GM12878 (cell line): Measurements from ENCODE around the gene ZC3H8. TPM values are rescaled to one million over a fixed set of nuclear protein-coding genes. Genes with fewer than 3 reads are reported as not detected.

Experiments used
- ATAC-seq: fragments of 200-7000 bp; cut with Tn5 transposase; 3 replicates; pipeline ENCODE4 v1.9.1; 2020; ENCODE audit warnings: mild to moderate bottlenecking, moderate library complexity
- BruUV-seq: library from RNA; stranded (reverse); fragments of 400-500 nt; replicated peaks from 2 replicates; lab custom pipeline; 2021; lab: Mats Ljungman, UMichigan
- CTCF ChIA-PET: fragments of 300-600 bp; sonication (Branson Sonifier 250); formaldehyde crosslinking; extraction: SDS; loops from one replicate; lab custom pipeline; 2021; ENCODE audit warnings: inconsistent platforms; lab: Yijun Ruan, JAX
- POLR2A ChIA-PET: fragments of 350-600 bp; formaldehyde crosslinking; extraction: SDS; loops from one replicate; lab custom pipeline; 2021; ENCODE audit warnings: inconsistent platforms; lab: Charles Lee
- RAD21 ChIA-PET: fragments of 300-600 bp; sonication (Branson Sonifier 250); formaldehyde crosslinking; loops from one replicate; lab custom pipeline; 2023; ENCODE audit warnings: antibody characterized with exemption; ENCODE audit not compliant: unreplicated experiment; lab: Charles Lee
- SMC1A ChIA-PET: fragments of 300-600 bp; sonication (Branson Sonifier 250); formaldehyde crosslinking; loops from one replicate; lab custom pipeline; 2023; ENCODE audit not compliant: unreplicated experiment, uncharacterized antibody; lab: Charles Lee
- DNase-seq: peaks from one replicate; pipeline ENCODE4 v3.0.0-alpha.2; 2011; ENCODE audit warnings: low read depth, low spot score
- FAIRE-seq: peaks from 3 replicates; lab custom pipeline; 2011; peaks lifted over from hg19 to GRCh38; lab: Jason Lieb, UNC
- H2AFZ ChIP-seq: 2 replicates; pipeline ENCODE4 v1.6.0; 2011; ENCODE audit warnings: low read depth, low read length, control low read depth; ENCODE audit not compliant: control insufficient read depth
- H3K27ac ChIP-seq: 2 replicates; pipeline ENCODE4 v1.5.1; 2011; ENCODE audit warnings: control low read depth; ENCODE audit not compliant: control insufficient read depth, insufficient read depth
- H3K27me3 ChIP-seq, 2 experiments: replicated peaks in 1 of 2; 2 replicates each; pipeline versions ENCODE4 v1.6.0 to v1.6.1; 2011; ENCODE audit warnings: low read length in 1 of 2; ENCODE audit not compliant: control insufficient read depth in 2 of 2, insufficient read depth in 2 of 2
- H3K36me3 ChIP-seq, 2 experiments: 2 replicates each; pipeline ENCODE4 v1.5.1; 2011; ENCODE audit warnings: low read length in 1 of 2; ENCODE audit not compliant: control insufficient read depth in 2 of 2, insufficient read depth in 2 of 2
- H3K4me1 ChIP-seq: 2 replicates; pipeline ENCODE4 v1.6.1; 2011; ENCODE audit warnings: mild to moderate bottlenecking, low read length, moderate library complexity, mixed read lengths; ENCODE audit not compliant: control insufficient read depth, insufficient read depth
- H3K4me2 ChIP-seq: 2 replicates; pipeline ENCODE4 v1.6.0; 2011; ENCODE audit warnings: control low read depth; ENCODE audit not compliant: control insufficient read depth, insufficient read depth
- H3K4me3 ChIP-seq: fragments of 200-600 bp; sonication (generic); 2 replicates; pipeline ENCODE4 v1.5.1; 2016
- H3K79me2 ChIP-seq: 2 replicates; pipeline ENCODE4 v1.6.0; 2011; ENCODE audit warnings: low read length; ENCODE audit not compliant: control insufficient read depth, insufficient read depth
- H3K9ac ChIP-seq: 2 replicates; pipeline ENCODE4 v1.8.0; 2011; ENCODE audit warnings: low read length, control low read depth, mixed read lengths; ENCODE audit not compliant: control insufficient read depth, insufficient read depth
- H3K9me3 ChIP-seq: replicated peaks from 3 replicates; pipeline ENCODE4 v1.5.1; 2011; ENCODE audit warnings: mild to moderate bottlenecking, low read length; ENCODE audit not compliant: control insufficient read depth, insufficient read depth
- H4K20me1 ChIP-seq: 2 replicates; pipeline ENCODE4 v1.6.0; 2011; ENCODE audit not compliant: control insufficient read depth, insufficient read depth
- ATF2 ChIP-seq: IDR thresholded peaks from 2 replicates; pipeline ENCODE4 v1.6.1; 2012; ENCODE audit warnings: low read length, inconsistent platforms
- CHD2 ChIP-seq: IDR thresholded peaks from 2 replicates; pipeline ENCODE4 v1.6.1; 2011; ENCODE audit warnings: low read depth, low read length, improper control_type of control experiment, borderline replicate concordance
- CTCF ChIP-seq, 3 experiments: IDR thresholded peaks in 2 of 3; conservative IDR thresholded peaks in 1 of 3; 2 replicates each; pipeline ENCODE4 v1.5.1; 2011; ENCODE audit warnings: low read depth in 3 of 3, low read length in 3 of 3, mild to moderate bottlenecking in 3 of 3, control low read depth in 2 of 3, moderate library complexity in 2 of 3, inconsistent platforms in 1 of 3, mixed read lengths in 1 of 3; ENCODE audit not compliant: control insufficient read depth in 2 of 3, insufficient read depth in 1 of 3; ENCODE audit errors: extremely low read depth in 1 of 3
- EGR1 ChIP-seq, 2 experiments: IDR thresholded peaks; 1 replicate in 1 of 2; 2 replicates in 1 of 2; pipeline ENCODE4 v1.6.1; 2011 to 2012; ENCODE audit warnings: low read depth in 2 of 2, low read length in 2 of 2, borderline replicate concordance in 1 of 2, mild to moderate bottlenecking in 1 of 2, moderate library complexity in 1 of 2
- FOXK2 ChIP-seq: fragments of 450-650 bp; IDR thresholded peaks from 2 replicates; pipeline ENCODE4 v1.6.1; 2017; ENCODE audit warnings: mild to moderate bottlenecking, moderate library complexity
- NFIC ChIP-seq: IDR thresholded peaks from 2 replicates; pipeline ENCODE4 v1.6.1; 2012; ENCODE audit warnings: low read depth, mild to moderate bottlenecking, inconsistent platforms, low read length, moderate library complexity
- NRF1 ChIP-seq: conservative IDR thresholded peaks from 2 replicates; pipeline ENCODE4 v1.6.1; 2011; ENCODE audit warnings: mild to moderate bottlenecking, low read depth, low read length, improper control_type of control experiment
- PML ChIP-seq: IDR thresholded peaks from 2 replicates; pipeline ENCODE4 v1.6.1; 2012; ENCODE audit warnings: low read length, inconsistent platforms
- POLR2AphosphoS2 ChIP-seq: IDR thresholded peaks from 2 replicates; pipeline ENCODE4 v1.6.1; 2011; ENCODE audit warnings: low read depth, mild to moderate bottlenecking, low read length, improper control_type of control experiment, moderate library complexity
- POLR2AphosphoS5 ChIP-seq: IDR thresholded peaks from 2 replicates; pipeline ENCODE4 v1.6.1; 2011; ENCODE audit warnings: mild to moderate bottlenecking, low read length, inconsistent platforms
- RBBP5 ChIP-seq: fragments of 200-600 bp; sonication (generic); conservative IDR thresholded peaks from 2 replicates; pipeline ENCODE4 v1.6.1; 2016
- SIN3A ChIP-seq: IDR thresholded peaks from 2 replicates; pipeline ENCODE4 v1.6.1; 2012; ENCODE audit warnings: low read depth, low read length, improper control_type of control experiment
- SPI1 ChIP-seq: IDR thresholded peaks from 2 replicates; pipeline ENCODE4 v1.6.1; 2011; ENCODE audit warnings: low read depth, mild to moderate bottlenecking, low read length, moderate library complexity, borderline replicate concordance; ENCODE audit not compliant: insufficient read depth
- TARDBP ChIP-seq: IDR thresholded peaks from 2 replicates; pipeline ENCODE4 v1.6.1; 2016; ENCODE audit warnings: borderline replicate concordance
- ZNF217 ChIP-seq: fragments of 450-650 bp; IDR thresholded peaks from 2 replicates; pipeline ENCODE4 v1.6.1; 2017; ENCODE audit warnings: antibody characterized with exemption, mild to moderate bottlenecking
- ZNF274 ChIP-seq: IDR thresholded peaks from one replicate; pipeline ENCODE4 v1.8.0; 2011; ENCODE audit not compliant: insufficient read length, insufficient read depth
- ZNF622 ChIP-seq: fragments of 450-650 bp; IDR thresholded peaks from 2 replicates; pipeline ENCODE4 v1.6.1; 2017; ENCODE audit warnings: mild to moderate bottlenecking, inconsistent platforms
- WGBS: methylation state at CpG from one replicate; pipeline ENCODE4 v1.1.6; 2016; ENCODE audit warnings: low lambda C conversion rate; ENCODE audit not compliant: insufficient replicate concordance, insufficient coverage; ENCODE audit errors: missing lambda C conversion rate; 5-methylcytosine and 5-hydroxymethylcytosine counted together
- in situ Hi-C: fragments of 300-500 bp; cut with MboI; formaldehyde crosslinking; loops from 9 replicates; pipeline ENCODE4 v1.14.3; 2018; ENCODE audit warnings: mixed read lengths
- intact Hi-C: fragments of 100-400 bp; cut with micrococcal nuclease; formaldehyde crosslinking; loops from one replicate; pipeline ENCODE4 v1.14.2; 2022; ENCODE audit not compliant: unreplicated experiment
- polyA plus RNA-seq, 11 experiments: library from polyadenylated mRNA; depleted of rRNA in 4 of 11; unstranded in 6 of 11; stranded (reverse) in 5 of 11; fragments of >200 nt; fragmentation: Nextera tagmentation in 4 of 11; fragmentation: Illumina TruSeq in 1 of 11; extraction: Ambion mirVana in 4 of 11; extraction: Trizol in 1 of 11; gene quantifications; 1 replicate in 1 of 11; 2 replicates in 10 of 11; pipeline versions ENCODE4 v1.2.1 to v1.2.3, GENCODE V29; 2011 to 2016; ENCODE audit warnings: inconsistent platforms in 2 of 11, missing spikeins in 2 of 11, low read depth in 1 of 11
- total RNA-seq, 4 experiments: library from RNA; depleted of rRNA in 3 of 4; stranded (reverse); fragments of >200 nt in 3 of 4; fragmentation: Illumina TruSeq in 1 of 4; extraction: Trizol in 1 of 4; gene quantifications; 2 replicates each; pipeline versions ENCODE4 v1.2.1 to v1.2.3, GENCODE V29; 2013 to 2021
- TF ChIP-seq, protein P1 (sequence below): fragments of 450-650 bp; formaldehyde crosslinking; IDR thresholded peaks from 2 replicates; pipeline ENCODE4 v1.5.0; 2022; ENCODE audit warnings: mild to moderate bottlenecking, missing genetic modification characterization

ZC3H8 gene
- total and polyA plus RNA-seq, 10 of the 15 experiments (the other 5 are each of a cell fraction or from before 2014, with no cell fraction given) = 9.9 to 28.4 (median 19.5) TPM

DNA sequence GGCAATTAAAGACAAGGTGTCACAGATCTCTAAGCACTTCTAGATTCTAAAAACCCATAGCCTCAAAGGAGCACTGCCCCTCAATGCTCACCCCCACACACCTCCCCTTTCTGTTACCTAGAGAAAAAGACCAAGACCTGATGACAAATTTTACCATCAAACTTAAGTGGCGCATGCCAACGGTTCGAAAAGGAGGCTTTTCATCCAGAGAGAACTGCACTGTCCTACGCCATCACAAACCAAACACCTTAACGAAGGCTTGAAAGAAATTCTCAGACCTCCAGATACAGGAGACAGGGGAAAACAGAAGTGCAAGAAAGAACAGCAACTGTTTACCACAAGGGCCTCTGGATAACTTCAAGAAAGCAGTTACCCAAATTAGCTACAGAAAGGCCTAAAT, 18.5 kb upstream of the ZC3H8 start:
- H3K27ac ChIP-seq = no peak overlapping the region
- no peaks in the 10 kb centered on the region for H4K20me1 ChIP-seq
- WGBS = 98% methylated on average over 5 of the region's 5 CpGs
- no peaks in the 10 kb centered on the region for H3K9me3 ChIP-seq
- H3K4me2 ChIP-seq = no peak overlapping the region
- TF ChIP-seq ZNF274 (no peak), ZNF217 (no peak), TARDBP (no peak), FOXK2 (no peak), SIN3A (no peak), RBBP5 (no peak), EGR1 (IDR thresholded peaks at IDR 0.05; ENCODE audit: borderline replicate concordance in 1 of 2, low read depth in 2 of 2, low read length in 2 of 2) (no peak), POLR2AphosphoS2 (no peak), ZNF622 (no peak), ATF2 (no peak), NFIC (no peak), NRF1 (no peak), SPI1 (no peak), CTCF (IDR thresholded peaks at IDR 0.05 in 2 of 3, conservative IDR thresholded peaks at IDR 0.05 in 1 of 3; ENCODE audit: control insufficient read depth in 2 of 3, extremely low read depth in 1 of 3, insufficient read depth in 1 of 3, low read depth in 3 of 3, low read length in 3 of 3) (no peak), POLR2AphosphoS5 (no peak), CHD2 (no peak), PML (no peak)
- TF ChIP-seq, protein P1, sequence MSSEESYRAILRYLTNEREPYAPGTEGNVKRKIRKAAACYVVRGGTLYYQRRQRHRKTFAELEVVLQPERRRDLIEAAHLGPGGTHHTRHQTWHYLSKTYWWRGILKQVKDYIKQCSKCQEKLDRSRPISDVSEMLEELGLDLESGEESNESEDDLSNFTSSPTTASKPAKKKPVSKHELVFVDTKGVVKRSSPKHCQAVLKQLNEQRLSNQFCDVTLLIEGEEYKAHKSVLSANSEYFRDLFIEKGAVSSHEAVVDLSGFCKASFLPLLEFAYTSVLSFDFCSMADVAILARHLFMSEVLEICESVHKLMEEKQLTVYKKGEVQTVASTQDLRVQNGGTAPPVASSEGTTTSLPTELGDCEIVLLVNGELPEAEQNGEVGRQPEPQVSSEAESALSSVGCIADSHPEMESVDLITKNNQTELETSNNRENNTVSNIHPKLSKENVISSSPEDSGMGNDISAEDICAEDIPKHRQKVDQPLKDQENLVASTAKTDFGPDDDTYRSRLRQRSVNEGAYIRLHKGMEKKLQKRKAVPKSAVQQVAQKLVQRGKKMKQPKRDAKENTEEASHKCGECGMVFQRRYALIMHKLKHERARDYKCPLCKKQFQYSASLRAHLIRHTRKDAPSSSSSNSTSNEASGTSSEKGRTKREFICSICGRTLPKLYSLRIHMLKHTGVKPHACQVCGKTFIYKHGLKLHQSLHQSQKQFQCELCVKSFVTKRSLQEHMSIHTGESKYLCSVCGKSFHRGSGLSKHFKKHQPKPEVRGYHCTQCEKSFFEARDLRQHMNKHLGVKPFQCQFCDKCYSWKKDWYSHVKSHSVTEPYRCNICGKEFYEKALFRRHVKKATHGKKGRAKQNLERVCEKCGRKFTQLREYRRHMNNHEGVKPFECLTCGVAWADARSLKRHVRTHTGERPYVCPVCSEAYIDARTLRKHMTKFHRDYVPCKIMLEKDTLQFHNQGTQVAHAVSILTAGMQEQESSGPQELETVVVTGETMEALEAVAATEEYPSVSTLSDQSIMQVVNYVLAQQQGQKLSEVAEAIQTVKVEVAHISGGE (CRISPR knock-in tag) = no peak
- POLR2A ChIA-PET = interaction anchor here (0.6 to 0.9 kb wide), 3 partner anchors 9 to 375 kb away, joined by 3 read pairs; partner anchors contain the start of gene MERTK
- no TSS peak for BruUV-seq
- CTCF ChIA-PET = interaction anchor here (1.3 to 4.4 kb wide), 2 partner anchors 13 to 22 kb away, joined by 3 to 39 read pairs; no protein-coding TSS in a partner anchor
- H3K9ac ChIP-seq = no peak overlapping the region
- SMC1A ChIA-PET = no interaction called here
- ATAC-seq (no peak), DNase-seq (no peak), FAIRE-seq (no peak)
- H3K27me3 ChIP-seq = no peaks in the 10 kb centered on the region
- no peak overlapping the region for H2AFZ ChIP-seq
- H3K36me3 ChIP-seq = no peaks in the 10 kb centered on the region
- peaks cover 9% of the 10 kb centered on the region for H3K79me2 ChIP-seq
- no peak overlapping the region for H3K4me3 ChIP-seq
- in situ Hi-C loops = no loop called here
- intact Hi-C loops = no loop called here
- no peaks in the 10 kb centered on the region for H3K4me1 ChIP-seq
- RAD21 ChIA-PET = interaction anchor here (0.7 kb wide), 1 partner anchor 17 kb away, joined by 3 read pairs; no protein-coding TSS in a partner anchor
